ENCODE data around the gene TTLL7.
"Not testable (repeated sequence)": the region's sequence is repeated elsewhere in the genome, so short reads cannot be mapped to it uniquely, and the experiment has no call there.

TTLL7 gene

GRCh38 chr1:83927701-83928100, 71.2 kb downstream of the TTLL7 start:
- DNase-seq = no peak

- no peak for DNase-seq
Observed at GRCh38 chr1:83927061-83927460, 71.9 kb downstream of the TTLL7 start.

GRCh38 chr1:83923553-83923952, 75.4 kb downstream of the TTLL7 start:
- no peak for DNase-seq

- DNase-seq = no peak
Observed at GRCh38 chr1:83922431-83922830, 76.5 kb downstream of the TTLL7 start.

- no peak for DNase-seq
Observed at GRCh38 chr1:83920320-83920719, 78.6 kb downstream of the TTLL7 start.

- no peak for DNase-seq
Observed at GRCh38 chr1:83919872-83920271, 79.1 kb downstream of the TTLL7 start.

GRCh38 chr1:83918688-83919285, 80.1 kb downstream of the TTLL7 start:
- no peak for DNase-seq

- no peak for DNase-seq
Observed at GRCh38 chr1:83917959-83918358, 81.0 kb downstream of the TTLL7 start.

- DNase-seq = not testable (repeated sequence)
Observed at GRCh38 chr1:83916094-83916493, 82.8 kb downstream of the TTLL7 start.

GRCh38 chr1:83912876-83913275, 86.1 kb downstream of the TTLL7 start:
- DNase-seq = no peak

GRCh38 chr1:83910461-83910860, 88.5 kb downstream of the TTLL7 start:
- DNase-seq = no peak

- DNase-seq = no peak
Observed at GRCh38 chr1:83909687-83910086, 89.2 kb downstream of the TTLL7 start.

- no peak for DNase-seq
Observed at GRCh38 chr1:83905315-83905907, 93.5 kb downstream of the TTLL7 start.

- no peak for DNase-seq
Observed at GRCh38 chr1:83901547-83902155, 97.3 kb downstream of the TTLL7 start.

GRCh38 chr1:83900524-83900923, 98.4 kb downstream of the TTLL7 start:
- no peak for DNase-seq

GRCh38 chr1:83897516-83897915, 101.4 kb downstream of the TTLL7 start:
- no peak for DNase-seq

- DNase-seq = no peak
Observed at GRCh38 chr1:83896299-83896698, 102.6 kb downstream of the TTLL7 start.

GRCh38 chr1:83889707-83890106, 109.2 kb downstream of the TTLL7 start:
- DNase-seq = no peak

GRCh38 chr1:83887483-83887882, 111.4 kb downstream of the TTLL7 start:
- DNase-seq = no peak

- no peak for DNase-seq
Observed at GRCh38 chr1:83883979-83884378, 115.0 kb downstream of the TTLL7 start.

- peak; percentile 54 for DNase-seq
Observed at GRCh38 chr1:83882906-83883305, 116.0 kb downstream of the TTLL7 start.

- DNase-seq = no peak
Observed at GRCh38 chr1:83872515-83872914, 126.4 kb downstream of the TTLL7 start.

- no peak for DNase-seq
Observed at GRCh38 chr1:83864991-83865390, 133.9 kb downstream of the TTLL7 start.

GRCh38 chr1:83860490-83861221, 138.3 kb downstream of the TTLL7 start:
- DNase-seq = no peak
